Measurements from ENCODE around the gene DUSP12. TPM values are rescaled to one million over a fixed set of nuclear protein-coding genes. Genes with fewer than 3 reads are reported as not detected.
A peak's percentile ranks its signal among the peaks of the same experiment; 100 is the strongest.

The DUSP12 gene
- total RNA-seq, 1 experiment from 2014 or later = 65.0 TPM

DNA sequence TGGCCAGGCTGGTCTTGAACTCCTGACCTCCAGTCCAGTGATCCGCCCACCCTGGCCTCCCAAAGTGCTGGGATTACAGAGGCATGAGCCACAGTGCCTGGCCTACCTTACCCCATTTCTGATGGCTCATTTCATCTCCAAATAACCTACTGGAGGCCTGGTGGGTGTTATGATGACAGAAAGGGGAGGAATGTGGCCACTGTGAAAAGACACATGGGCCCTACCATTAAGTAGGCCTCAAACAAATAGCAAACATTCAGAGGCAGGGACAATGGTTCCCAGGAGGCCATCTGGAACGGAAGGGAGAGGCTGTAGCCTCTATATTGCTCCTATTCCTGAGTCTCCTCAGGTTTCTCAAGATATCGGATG lies 43.5 kb upstream of the DUSP12 start:
- H3K27me3 Mint-ChIP-seq (ENCODE audit: insufficient read depth, unreplicated experiment) = no peaks in the 10 kb centered on the region
- H3K4me1 Mint-ChIP-seq (ENCODE audit: insufficient read depth, unreplicated experiment) = peaks cover 7% of the 10 kb centered on the region
- intact Hi-C loops (cut with micrococcal nuclease) = no loop called here
- no peak for DNase-seq (ENCODE audit: unreplicated experiment)
- BruUV-seq (replicated peaks) = no TSS peak
- H3K36me3 Mint-ChIP-seq (ENCODE audit: insufficient read depth, unreplicated experiment) = no peaks in the 10 kb centered on the region
- H3K27ac Mint-ChIP-seq (ENCODE audit: low read depth, unreplicated experiment) = no peak overlapping the region
- ChIA-PET POLR2A (interaction anchor here (1.0 to 3.1 kb wide), 4 partner anchors 9 to 30 kb away, joined by 3 to 32 read pairs (median 6); no protein-coding TSS in a partner anchor), CTCF (interaction anchor here (1.3 to 2.0 kb wide), 2 partner anchors 21 to 23 kb away, joined by 3 to 11 read pairs; no protein-coding TSS in a partner anchor)
- H3K9me3 Mint-ChIP-seq (ENCODE audit: unreplicated experiment) = no peaks in the 10 kb centered on the region
- no peak overlapping the region for H3K4me3 Mint-ChIP-seq (ENCODE audit: unreplicated experiment)
- TF ChIP-seq, protein P1, sequence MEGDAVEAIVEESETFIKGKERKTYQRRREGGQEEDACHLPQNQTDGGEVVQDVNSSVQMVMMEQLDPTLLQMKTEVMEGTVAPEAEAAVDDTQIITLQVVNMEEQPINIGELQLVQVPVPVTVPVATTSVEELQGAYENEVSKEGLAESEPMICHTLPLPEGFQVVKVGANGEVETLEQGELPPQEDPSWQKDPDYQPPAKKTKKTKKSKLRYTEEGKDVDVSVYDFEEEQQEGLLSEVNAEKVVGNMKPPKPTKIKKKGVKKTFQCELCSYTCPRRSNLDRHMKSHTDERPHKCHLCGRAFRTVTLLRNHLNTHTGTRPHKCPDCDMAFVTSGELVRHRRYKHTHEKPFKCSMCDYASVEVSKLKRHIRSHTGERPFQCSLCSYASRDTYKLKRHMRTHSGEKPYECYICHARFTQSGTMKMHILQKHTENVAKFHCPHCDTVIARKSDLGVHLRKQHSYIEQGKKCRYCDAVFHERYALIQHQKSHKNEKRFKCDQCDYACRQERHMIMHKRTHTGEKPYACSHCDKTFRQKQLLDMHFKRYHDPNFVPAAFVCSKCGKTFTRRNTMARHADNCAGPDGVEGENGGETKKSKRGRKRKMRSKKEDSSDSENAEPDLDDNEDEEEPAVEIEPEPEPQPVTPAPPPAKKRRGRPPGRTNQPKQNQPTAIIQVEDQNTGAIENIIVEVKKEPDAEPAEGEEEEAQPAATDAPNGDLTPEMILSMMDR (IDR thresholded peaks at IDR 0.05; ENCODE audit: unreplicated experiment) = no peak

- intact Hi-C loops (cut with micrococcal nuclease) = no loop called here
- POLR2A ChIA-PET = interaction anchor here (1.0 to 3.1 kb wide), 7 partner anchors 9 to 60 kb away, joined by 3 to 32 read pairs (median 3); partner anchors contain the start of gene ATF6
- TSS peak; percentile 94 for BruUV-seq (replicated peaks)
These were observed 42.9 kb upstream of the DUSP12 start, which contains the start of gene FCRLA for GRCh38 chr1:161706482-161707347. FCRLA (plus strand) TSS chr1:161707229; CDS start chr1:161707265, 36 bp downstream.

DNA sequence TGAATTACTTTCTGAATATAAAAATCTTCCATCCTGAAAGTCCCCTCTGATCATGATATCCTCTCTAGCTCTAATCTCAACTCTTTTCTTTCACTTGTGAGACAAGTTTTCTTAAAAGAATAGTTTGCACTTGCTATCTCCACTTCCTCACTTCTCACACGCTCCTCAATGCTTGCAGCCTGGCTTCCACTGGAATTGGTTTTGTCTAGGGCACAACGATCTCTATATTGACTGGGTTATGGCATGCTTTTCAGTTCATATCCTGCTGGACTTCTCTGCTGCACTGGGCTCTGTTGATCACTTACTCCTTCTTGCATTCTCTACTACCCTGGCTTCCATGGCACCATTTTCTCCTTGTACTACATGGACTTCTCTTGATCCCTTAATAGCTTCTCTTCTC lies 42.1 kb upstream of the DUSP12 start:
- no peaks in the 10 kb centered on the region for H3K9me3 Mint-ChIP-seq (ENCODE audit: unreplicated experiment)
- CTCF ChIA-PET = interaction anchor here (1.0 to 2.0 kb wide), 7 partner anchors 15 to 220 kb away, joined by 3 to 11 read pairs (median 6); no protein-coding TSS in a partner anchor

More at GRCh38 chr1:161706482-161707347, 42.9 kb upstream of the DUSP12 start, which contains the start of gene FCRLA:
- H3K36me3 Mint-ChIP-seq (ENCODE audit: insufficient read depth, unreplicated experiment) = no peaks in the 10 kb centered on the region
- TF ChIP-seq, protein P1 (IDR thresholded peaks at IDR 0.05; ENCODE audit: unreplicated experiment) = no peak
- peaks cover 7% of the 10 kb centered on the region for H3K4me1 Mint-ChIP-seq (ENCODE audit: insufficient read depth, unreplicated experiment)
- peak; percentile 80 for DNase-seq (ENCODE audit: unreplicated experiment)
- no peak within 1 kb of the TSS for H3K4me3 Mint-ChIP-seq (ENCODE audit: unreplicated experiment)
- H3K27ac Mint-ChIP-seq (ENCODE audit: low read depth, unreplicated experiment) = no peak within 1 kb of the TSS
- H3K27me3 Mint-ChIP-seq (ENCODE audit: insufficient read depth, unreplicated experiment) = no peaks in the 10 kb centered on the region
- CTCF ChIA-PET = interaction anchor here (0.6 to 2.0 kb wide), 6 partner anchors 20 to 31 kb away, joined by 3 to 11 read pairs (median 4); no protein-coding TSS in a partner anchor
- no peaks in the 10 kb centered on the region for H3K9me3 Mint-ChIP-seq (ENCODE audit: unreplicated experiment)

More for the DNA sequence above, 42.1 kb upstream of the DUSP12 start:
- POLR2A ChIA-PET = interaction anchor here (1.0 to 3.1 kb wide), 6 partner anchors 8 to 59 kb away, joined by 3 to 32 read pairs (median 4); partner anchors contain the start of gene ATF6
- BruUV-seq (replicated peaks) = no TSS peak
- H3K27me3 Mint-ChIP-seq (ENCODE audit: insufficient read depth, unreplicated experiment) = no peaks in the 10 kb centered on the region
- intact Hi-C loops (cut with micrococcal nuclease) = no loop called here
- no peak overlapping the region for H3K4me3 Mint-ChIP-seq (ENCODE audit: unreplicated experiment)
- no peak for DNase-seq (ENCODE audit: unreplicated experiment)
- TF ChIP-seq, protein P1 (IDR thresholded peaks at IDR 0.05; ENCODE audit: unreplicated experiment) = no peak
- H3K36me3 Mint-ChIP-seq (ENCODE audit: insufficient read depth, unreplicated experiment) = no peaks in the 10 kb centered on the region
- peaks cover 7% of the 10 kb centered on the region for H3K4me1 Mint-ChIP-seq (ENCODE audit: insufficient read depth, unreplicated experiment)
- H3K27ac Mint-ChIP-seq (ENCODE audit: low read depth, unreplicated experiment) = no peak overlapping the region
